Measurements from ENCODE around the gene ETHE1.

The ETHE1 gene

GRCh38 chr19:43496960-43497359 lies 30.0 kb downstream of the ETHE1 start:
- no peak for DNase-seq

GRCh38 chr19:43495082-43495481 lies 31.9 kb downstream of the ETHE1 start:
- DNase-seq = no peak

GRCh38 chr19:43490759-43491158 lies 36.2 kb downstream of the ETHE1 start:
- no peak for DNase-seq

GRCh38 chr19:43489979-43490599 lies 36.9 kb downstream of the ETHE1 start:
- no peak for DNase-seq

GRCh38 chr19:43489310-43489709 lies 37.7 kb downstream of the ETHE1 start:
- no peak for DNase-seq

GRCh38 chr19:43488179-43488578 lies 38.8 kb downstream of the ETHE1 start:
- no peak for DNase-seq

GRCh38 chr19:43486412-43486811 lies 40.6 kb downstream of the ETHE1 start:
- no peak for DNase-seq

GRCh38 chr19:43485951-43486350 lies 41.0 kb downstream of the ETHE1 start:
- no peak for DNase-seq

- DNase-seq = no peak
These were observed 43.7 kb downstream of the ETHE1 start for GRCh38 chr19:43483281-43483680.

- no peak for DNase-seq
These were observed 44.8 kb downstream of the ETHE1 start for GRCh38 chr19:43482193-43482592.

GRCh38 chr19:43481701-43482100 lies 45.3 kb downstream of the ETHE1 start:
- no peak for DNase-seq

GRCh38 chr19:43480574-43480973 lies 46.4 kb downstream of the ETHE1 start:
- no peak for DNase-seq

- no peak for DNase-seq
These were observed 46.9 kb downstream of the ETHE1 start for GRCh38 chr19:43479961-43480561.

- no peak for DNase-seq
These were observed 47.8 kb downstream of the ETHE1 start for GRCh38 chr19:43479226-43479625.

- DNase-seq = no peak
These were observed 48.7 kb downstream of the ETHE1 start for GRCh38 chr19:43478323-43478722.

GRCh38 chr19:43476606-43477005 lies 50.4 kb downstream of the ETHE1 start:
- no peak for DNase-seq

- DNase-seq = peak; percentile 83
These were observed 51.9 kb downstream of the ETHE1 start for GRCh38 chr19:43474986-43475705.

- no peak for DNase-seq
These were observed 52.5 kb downstream of the ETHE1 start for GRCh38 chr19:43474487-43474886.

GRCh38 chr19:43471091-43471490 lies 55.9 kb downstream of the ETHE1 start:
- no peak for DNase-seq

- no peak for DNase-seq
These were observed 56.7 kb downstream of the ETHE1 start for GRCh38 chr19:43470288-43470687.

GRCh38 chr19:43469160-43469480 lies 57.9 kb downstream of the ETHE1 start:
- no peak for DNase-seq

- no peak for DNase-seq
These were observed 58.4 kb downstream of the ETHE1 start for GRCh38 chr19:43468354-43469159.

- no peak for DNase-seq
These were observed 59.3 kb downstream of the ETHE1 start for GRCh38 chr19:43467730-43468129.
